Tibial nerve (tissue), 4 donors: ENCODE data around the gene MON2.

Source experiments
- EP300 ChIP-seq, 2 donors: sonication (generic); formaldehyde crosslinking; IDR thresholded peaks; one replicate each; pipeline ENCODE4 v1.6.1; 2017; ENCODE audit warnings: antibody characterized with exemption in 2 of 2, mild to moderate bottlenecking in 1 of 2
- POLR2A ChIP-seq, 2 donors: fragments of 450-650 bp; IDR thresholded peaks; one replicate each; pipeline ENCODE4 v1.6.1; 2017; ENCODE audit warnings: antibody characterized with exemption in 2 of 2, mild to moderate bottlenecking in 2 of 2, moderate library complexity in 2 of 2
- TF ChIP-seq, protein P1 (sequence below), 5 experiments: fragments of 200-600 bp in 3 of 5; fragments of 450-650 bp in 2 of 5; sonication (generic) in 3 of 5; IDR thresholded peaks; one replicate each; pipeline ENCODE4 v1.5.1; 2016 to 2019; ENCODE audit warnings: antibody characterized with exemption in 5 of 5, mild to moderate bottlenecking in 3 of 5, moderate library complexity in 2 of 5

- TF ChIP-seq EP300 (IDR thresholded peaks at IDR 0.05) = no peak
- TF ChIP-seq, protein P1, sequence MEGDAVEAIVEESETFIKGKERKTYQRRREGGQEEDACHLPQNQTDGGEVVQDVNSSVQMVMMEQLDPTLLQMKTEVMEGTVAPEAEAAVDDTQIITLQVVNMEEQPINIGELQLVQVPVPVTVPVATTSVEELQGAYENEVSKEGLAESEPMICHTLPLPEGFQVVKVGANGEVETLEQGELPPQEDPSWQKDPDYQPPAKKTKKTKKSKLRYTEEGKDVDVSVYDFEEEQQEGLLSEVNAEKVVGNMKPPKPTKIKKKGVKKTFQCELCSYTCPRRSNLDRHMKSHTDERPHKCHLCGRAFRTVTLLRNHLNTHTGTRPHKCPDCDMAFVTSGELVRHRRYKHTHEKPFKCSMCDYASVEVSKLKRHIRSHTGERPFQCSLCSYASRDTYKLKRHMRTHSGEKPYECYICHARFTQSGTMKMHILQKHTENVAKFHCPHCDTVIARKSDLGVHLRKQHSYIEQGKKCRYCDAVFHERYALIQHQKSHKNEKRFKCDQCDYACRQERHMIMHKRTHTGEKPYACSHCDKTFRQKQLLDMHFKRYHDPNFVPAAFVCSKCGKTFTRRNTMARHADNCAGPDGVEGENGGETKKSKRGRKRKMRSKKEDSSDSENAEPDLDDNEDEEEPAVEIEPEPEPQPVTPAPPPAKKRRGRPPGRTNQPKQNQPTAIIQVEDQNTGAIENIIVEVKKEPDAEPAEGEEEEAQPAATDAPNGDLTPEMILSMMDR (IDR thresholded peaks at IDR 0.05) = no peak
- TF ChIP-seq POLR2A (IDR thresholded peaks at IDR 0.05) = no peak
Measured at GRCh38 chr12:62643486-62643885, 176.9 kb downstream of the MON2 start.
